Measurements from ENCODE around the gene DGKA.
A peak's percentile ranks its signal among the peaks of the same experiment; 100 is the strongest.

The DGKA gene

DNA sequence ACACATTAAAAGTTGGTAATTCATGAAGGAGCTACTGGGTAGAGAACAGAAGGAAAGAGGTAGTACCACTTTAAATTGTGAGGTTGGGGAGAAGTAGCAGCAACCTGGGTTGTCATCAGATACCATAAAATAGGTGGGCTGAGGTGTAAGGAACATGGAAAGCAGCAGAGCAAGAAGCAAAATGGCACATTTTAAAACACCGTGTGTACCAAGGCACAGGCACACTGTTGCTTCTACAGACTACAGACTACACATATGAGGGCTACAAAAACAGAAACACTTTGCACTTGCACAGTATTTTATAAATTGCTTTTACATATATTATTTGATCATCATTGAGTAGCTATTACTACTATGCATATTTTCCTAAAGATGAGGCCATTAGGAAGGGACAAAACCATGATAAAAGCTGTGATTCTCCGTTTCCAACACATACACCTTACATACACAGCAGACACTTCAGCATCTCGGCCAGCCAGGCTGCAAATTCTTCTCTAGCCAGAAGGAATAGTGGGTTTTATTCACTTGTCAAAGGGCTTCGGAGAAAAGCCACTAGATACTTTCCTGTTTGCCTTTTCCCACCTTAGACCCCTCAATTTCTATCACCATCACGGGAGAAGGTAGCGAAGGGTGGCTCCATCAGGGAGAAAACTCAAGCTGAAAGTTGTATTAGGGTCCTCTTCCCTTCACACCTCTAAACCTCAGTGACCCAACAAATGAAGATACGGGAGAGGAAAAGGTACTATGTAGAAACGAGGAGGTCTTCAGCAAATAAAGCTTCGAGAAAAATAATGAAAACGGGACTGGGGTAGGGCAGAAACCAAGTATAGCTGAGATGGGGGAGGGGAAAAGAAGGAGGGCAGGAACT, 4.9 kb upstream of the DGKA start:
- DNase-seq (ENCODE audit: low read depth), result no peak
- TF ChIP-seq, protein P1, sequence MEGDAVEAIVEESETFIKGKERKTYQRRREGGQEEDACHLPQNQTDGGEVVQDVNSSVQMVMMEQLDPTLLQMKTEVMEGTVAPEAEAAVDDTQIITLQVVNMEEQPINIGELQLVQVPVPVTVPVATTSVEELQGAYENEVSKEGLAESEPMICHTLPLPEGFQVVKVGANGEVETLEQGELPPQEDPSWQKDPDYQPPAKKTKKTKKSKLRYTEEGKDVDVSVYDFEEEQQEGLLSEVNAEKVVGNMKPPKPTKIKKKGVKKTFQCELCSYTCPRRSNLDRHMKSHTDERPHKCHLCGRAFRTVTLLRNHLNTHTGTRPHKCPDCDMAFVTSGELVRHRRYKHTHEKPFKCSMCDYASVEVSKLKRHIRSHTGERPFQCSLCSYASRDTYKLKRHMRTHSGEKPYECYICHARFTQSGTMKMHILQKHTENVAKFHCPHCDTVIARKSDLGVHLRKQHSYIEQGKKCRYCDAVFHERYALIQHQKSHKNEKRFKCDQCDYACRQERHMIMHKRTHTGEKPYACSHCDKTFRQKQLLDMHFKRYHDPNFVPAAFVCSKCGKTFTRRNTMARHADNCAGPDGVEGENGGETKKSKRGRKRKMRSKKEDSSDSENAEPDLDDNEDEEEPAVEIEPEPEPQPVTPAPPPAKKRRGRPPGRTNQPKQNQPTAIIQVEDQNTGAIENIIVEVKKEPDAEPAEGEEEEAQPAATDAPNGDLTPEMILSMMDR (IDR thresholded peaks at IDR 0.05; ENCODE audit: low read depth, low read length, missing control alignments), result no peak
- H3K4me3 ChIP-seq (ENCODE audit: low read depth, low read length), result peak overlapping the region; percentile 70

GRCh38 chr12:55926738-55927587, 4.0 kb upstream of the DGKA start:
- peak; percentile 89 for DNase-seq (ENCODE audit: low read depth)
- TF ChIP-seq, protein P1 (IDR thresholded peaks at IDR 0.05; ENCODE audit: low read depth, low read length, missing control alignments), result peak; percentile 79
- H3K4me3 ChIP-seq (ENCODE audit: low read depth, low read length), result peak overlapping the region; percentile 70

DNA sequence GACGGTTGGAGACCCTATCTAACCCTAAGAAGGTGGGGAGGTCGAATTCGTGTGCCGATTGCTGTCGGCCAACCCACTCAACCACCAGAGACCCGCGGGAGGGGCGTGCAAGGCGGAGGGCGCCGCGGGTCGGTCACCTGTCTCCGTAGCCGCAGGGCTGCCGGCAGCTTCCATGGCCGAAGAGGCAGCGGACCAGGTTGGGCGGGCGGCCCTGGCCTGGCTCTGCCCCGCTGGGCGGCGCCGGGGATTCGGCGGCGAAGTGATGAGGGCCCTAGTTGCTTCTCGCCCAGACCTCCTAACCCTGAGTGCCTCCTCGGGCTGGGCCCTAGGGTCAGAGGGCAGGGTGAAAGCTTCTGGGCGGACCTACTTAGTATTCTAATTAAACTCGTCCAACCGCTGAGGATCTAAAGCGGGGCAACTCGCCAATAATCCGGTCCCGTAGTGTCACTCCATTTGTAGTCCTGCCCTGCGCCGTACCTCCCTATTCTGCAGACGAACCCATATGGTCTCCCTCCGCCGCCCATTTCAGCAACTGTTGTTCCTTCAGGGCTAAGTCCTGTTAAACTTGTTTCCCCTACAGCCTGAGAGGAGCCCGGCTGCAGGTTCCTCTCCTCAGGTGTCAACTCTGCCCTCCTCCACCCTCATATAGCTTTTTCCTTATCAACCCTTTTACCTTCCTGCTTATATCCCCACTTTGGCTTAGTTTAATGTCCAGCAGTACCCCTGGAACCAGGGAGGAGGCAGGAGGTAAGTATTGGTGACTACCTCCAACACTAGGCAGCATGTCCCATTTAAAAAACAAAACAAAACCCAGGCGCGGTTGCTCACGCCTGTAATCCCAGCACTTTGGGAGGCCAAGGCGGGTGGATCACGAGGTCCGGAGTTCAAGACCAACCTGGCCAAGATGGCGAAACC, 3.1 kb upstream of the DGKA start, which contains the start of gene PYM1:
PYM1 (minus strand) TSS at position 307 of the 915 bp plus-strand sequence; CDS start at position 174, 133 bp downstream.
- DNase-seq (ENCODE audit: low read depth), result peak; percentile 91
- TF ChIP-seq, protein P1 (IDR thresholded peaks at IDR 0.05; ENCODE audit: low read depth, low read length, missing control alignments), result no peak
- peak within 1 kb of the TSS; percentile 70 for H3K4me3 ChIP-seq (ENCODE audit: low read depth, low read length)

GRCh38 chr12:55929306-55929791, 1.6 kb upstream of the DGKA start:
- peak overlapping the region; percentile 70 for H3K4me3 ChIP-seq (ENCODE audit: low read depth, low read length)
- peak; percentile 79 for DNase-seq (ENCODE audit: low read depth)
- TF ChIP-seq, protein P1 (IDR thresholded peaks at IDR 0.05; ENCODE audit: low read depth, low read length, missing control alignments), result no peak

DNA sequence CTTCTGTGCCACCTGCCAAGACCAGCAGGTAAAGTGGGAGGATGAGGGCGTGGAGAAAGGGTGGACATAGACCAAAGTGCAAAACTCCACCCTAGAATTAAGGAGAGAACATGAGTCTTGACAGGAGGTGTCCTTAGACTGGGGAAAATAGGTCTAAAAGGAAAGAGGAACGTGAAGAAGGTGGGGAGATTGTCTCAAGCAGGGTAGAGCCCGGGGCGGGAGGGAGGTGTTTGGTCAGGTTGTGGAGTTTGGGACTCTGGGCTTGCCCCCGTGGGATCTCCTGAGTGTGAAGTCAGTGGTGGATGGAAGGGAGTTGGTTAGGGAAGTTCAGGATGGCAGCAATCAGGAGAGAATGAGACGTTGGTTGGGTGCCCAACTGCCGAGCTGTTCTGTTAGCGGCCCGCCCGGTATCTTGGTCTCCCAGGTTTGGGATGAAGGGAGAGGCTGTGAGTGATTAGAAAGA, 386 bp downstream of the DGKA start:
- H3K4me3 ChIP-seq (ENCODE audit: low read depth, low read length), result peak overlapping the region; percentile 82
- no peak for DNase-seq (ENCODE audit: low read depth)
- TF ChIP-seq, protein P1 (IDR thresholded peaks at IDR 0.05; ENCODE audit: low read depth, low read length, missing control alignments), result no peak
